ENCODE results near the gene SERPIND1.

SERPIND1 gene

GRCh38 chr22:20752873-20753272, 21.0 kb upstream of the SERPIND1 start:
- ChIA-PET POLR2A (ENCODE audit: low non-redundant PET) (no interaction called here), CTCF (no interaction called here)
- no peak overlapping the region for H3K27ac ChIP-seq
- no peak for DNase-seq (ENCODE audit: low spot score)
- TF ChIP-seq CTCF (conservative IDR thresholded peaks at IDR 0.05; ENCODE audit: low read depth), result no peak

- no peak for TF ChIP-seq CTCF (conservative IDR thresholded peaks at IDR 0.05; ENCODE audit: low read depth)
- ChIA-PET POLR2A (ENCODE audit: low non-redundant PET) (no interaction called here), CTCF (interaction anchor here (0.6 kb wide), 2 partner anchors 16 to 216 kb away, joined by 3 read pairs; no protein-coding TSS in a partner anchor)
- H3K27ac ChIP-seq, result no peak overlapping the region
- DNase-seq (ENCODE audit: low spot score), result no peak
Observed at GRCh38 chr22:20756846-20757245, 17.1 kb upstream of the SERPIND1 start.

GRCh38 chr22:20758688-20759087, 15.2 kb upstream of the SERPIND1 start:
- TF ChIP-seq CTCF (conservative IDR thresholded peaks at IDR 0.05; ENCODE audit: low read depth), result no peak
- DNase-seq (ENCODE audit: low spot score), result no peak
- CTCF ChIA-PET, result interaction anchor here (0.6 kb wide), 1 partner anchor 880 kb away, joined by 3 read pairs; no protein-coding TSS in a partner anchor
- no peak overlapping the region for H3K27ac ChIP-seq
- POLR2A ChIA-PET (ENCODE audit: low non-redundant PET), result no interaction called here

GRCh38 chr22:20760084-20760483, 13.8 kb upstream of the SERPIND1 start:
- no peak for TF ChIP-seq CTCF (conservative IDR thresholded peaks at IDR 0.05; ENCODE audit: low read depth)
- CTCF ChIA-PET, result interaction anchor here (0.6 kb wide), 1 partner anchor 17 kb away, joined by 3 read pairs; no protein-coding TSS in a partner anchor

GRCh38 chr22:20761536-20761935, 12.4 kb upstream of the SERPIND1 start:
- CTCF ChIA-PET, result no interaction called here
- TF ChIP-seq CTCF (conservative IDR thresholded peaks at IDR 0.05; ENCODE audit: low read depth), result no peak
- POLR2A ChIA-PET (ENCODE audit: low non-redundant PET), result no interaction called here
- no peak overlapping the region for H3K27ac ChIP-seq
- no peak for DNase-seq (ENCODE audit: low spot score)

More at GRCh38 chr22:20760084-20760483, 13.8 kb upstream of the SERPIND1 start:
- POLR2A ChIA-PET (ENCODE audit: low non-redundant PET), result no interaction called here
- H3K27ac ChIP-seq, result no peak overlapping the region
- DNase-seq (ENCODE audit: low spot score), result no peak

- no peak for TF ChIP-seq CTCF (conservative IDR thresholded peaks at IDR 0.05; ENCODE audit: low read depth)
- DNase-seq (ENCODE audit: low spot score), result no peak
- H3K27ac ChIP-seq, result no peak overlapping the region
- CTCF ChIA-PET, result interaction anchor here (0.6 kb wide), 1 partner anchor 22 kb away, joined by 3 read pairs; no protein-coding TSS in a partner anchor
- POLR2A ChIA-PET (ENCODE audit: low non-redundant PET), result no interaction called here
Observed at GRCh38 chr22:20762233-20762796, 11.6 kb upstream of the SERPIND1 start.

All from RWPE1 (cell line).